ENCODE measurements around the gene TUBE1.

The TUBE1 gene

GRCh38 chr6:112026933-112027332 is 60.3 kb downstream of the TUBE1 start:
- H3K4me3 ChIP-seq (ENCODE audit: low read depth, low read length) = no peak overlapping the region
- no peak for TF ChIP-seq CTCF (IDR thresholded peaks at IDR 0.05; ENCODE audit: low read depth, low read length)
- in situ Hi-C loops (cut with HindIII; ENCODE audit: low sequenced_read_pairs) = no loop called here
- no peak for DNase-seq (ENCODE audit: low read depth, low spot score)

GRCh38 chr6:112024464-112024863 is 62.8 kb downstream of the TUBE1 start:
- TF ChIP-seq CTCF (IDR thresholded peaks at IDR 0.05; ENCODE audit: low read depth, low read length) = no peak
- in situ Hi-C loops (cut with HindIII; ENCODE audit: low sequenced_read_pairs) = no loop called here
- H3K4me3 ChIP-seq (ENCODE audit: low read depth, low read length) = no peak overlapping the region
- DNase-seq (ENCODE audit: low read depth, low spot score) = no peak

GRCh38 chr6:112022749-112023148 is 64.5 kb downstream of the TUBE1 start:
- DNase-seq (ENCODE audit: low read depth, low spot score) = no peak
- no peak for TF ChIP-seq CTCF (IDR thresholded peaks at IDR 0.05; ENCODE audit: low read depth, low read length)
- in situ Hi-C loops (cut with HindIII; ENCODE audit: low sequenced_read_pairs) = no loop called here
- H3K4me3 ChIP-seq (ENCODE audit: low read depth, low read length) = no peak overlapping the region

- in situ Hi-C loops (cut with HindIII; ENCODE audit: low sequenced_read_pairs) = no loop called here
Measured at GRCh38 chr6:112021691-112022310, 65.5 kb downstream of the TUBE1 start.

More at GRCh38 chr6:112021691-112022310, 65.5 kb downstream of the TUBE1 start:
- H3K4me3 ChIP-seq (ENCODE audit: low read depth, low read length) = no peak overlapping the region
- DNase-seq (ENCODE audit: low read depth, low spot score) = no peak
- TF ChIP-seq CTCF (IDR thresholded peaks at IDR 0.05; ENCODE audit: low read depth, low read length) = no peak

Measured in astrocyte of the spinal cord (primary cell).